Small intestine (tissue), 7 donors: ENCODE results near the gene PFAS. TPM values are rescaled to one million over a fixed set of nuclear protein-coding genes. Genes with fewer than 3 reads are reported as not detected.

Experiments
- DNase-seq, 2 donors: peaks; one replicate each; pipeline versions ENCODE4 v3.0.0 to v3.0.0-alpha.2; 2013
- FAIRE-seq: peaks from 2 replicates; lab custom pipeline; 2012; peaks lifted over from hg19 to GRCh38; lab: Jason Lieb, UNC
- H3K27ac ChIP-seq, 3 donors: one replicate each; pipeline ENCODE4 v1.5.1; 2013; ENCODE audit warnings: low read length in 2 of 3, mild to moderate bottlenecking in 2 of 3, control low read depth in 1 of 3, inconsistent platforms in 1 of 3, low read depth in 1 of 3, moderate library complexity in 1 of 3
- H3K27me3 ChIP-seq, 3 donors: one replicate each; pipeline ENCODE4 v1.6.1; 2013; ENCODE audit warnings: low read length in 3 of 3, inconsistent platforms in 1 of 3; ENCODE audit not compliant: control insufficient read depth in 3 of 3, insufficient read depth in 3 of 3
- H3K36me3 ChIP-seq, 3 donors: one replicate each; pipeline ENCODE4 v1.6.1; 2013; ENCODE audit warnings: low read length in 3 of 3, inconsistent platforms in 1 of 3, low read depth in 1 of 3, mild to moderate bottlenecking in 1 of 3, moderate library complexity in 1 of 3; ENCODE audit not compliant: control insufficient read depth in 3 of 3, insufficient read depth in 2 of 3
- H3K4me1 ChIP-seq, 3 donors: one replicate each; pipeline ENCODE4 v1.6.1; 2013; ENCODE audit warnings: low read length in 2 of 3, inconsistent platforms in 1 of 3, low read depth in 1 of 3, mild to moderate bottlenecking in 1 of 3, moderate library complexity in 1 of 3; ENCODE audit not compliant: control insufficient read depth in 3 of 3, insufficient read depth in 2 of 3
- H3K4me3 ChIP-seq, 3 donors: one replicate each; pipeline ENCODE4 v1.5.1; 2013; ENCODE audit warnings: low read length in 3 of 3, control low read depth in 1 of 3, inconsistent platforms in 1 of 3, low read depth in 1 of 3, mild to moderate bottlenecking in 1 of 3, moderate library complexity in 1 of 3
- H3K9me3 ChIP-seq, 2 donors: one replicate each; pipeline ENCODE4 v1.6.1; 2013; ENCODE audit warnings: low read depth in 1 of 2, low read length in 1 of 2; ENCODE audit not compliant: control insufficient read depth in 2 of 2, insufficient read depth in 1 of 2
- WGBS, 3 donors: extraction: QIAGEN DNeasy Blood & Tissue Kit; methylation state at CpG; one replicate each; pipeline ENCODE4 v1.1.7; 2013; 5-methylcytosine and 5-hydroxymethylcytosine counted together
- polyA plus RNA-seq, 4 donors: library from polyadenylated mRNA; stranded (reverse) in 3 of 4; unstranded in 1 of 4; fragments of 200-250 nt in 3 of 4; fragments of 120-200 nt in 1 of 4; gene quantifications; one replicate each; pipeline versions ENCODE4 v1.2.1 to v1.2.3, GENCODE V29; 2013
- donor health status: healthy with polysubstance abuse.
- donor health status: control.
- donor health status: control.
- donor health status: Bipolar disorder and iron deficiency.
- donor health status: healthy.

PFAS gene
- polyA plus RNA-seq, 4 donors, result 6.9 to 21.4 (median 13.6) TPM

- FAIRE-seq (no peak), DNase-seq (peak; percentile 79 to 80)
- no peak overlapping the region for H3K4me3 ChIP-seq
- H3K36me3 ChIP-seq, result no peaks in the 10 kb centered on the region
- H3K9me3 ChIP-seq, result no peaks in the 10 kb centered on the region
- no peak overlapping the region for H3K27ac ChIP-seq
- H3K27me3 ChIP-seq, result peaks cover 0 to 3% (median 0%) of the 10 kb centered on the region in 3 donors
- no peaks in the 10 kb centered on the region for H3K4me1 ChIP-seq
- WGBS, 3 donors, result 12 to 14% (median 12%) methylated on average over 7 to 8 of the region's 8 CpGs
These were observed 51.6 kb downstream of the PFAS start for GRCh38 chr17:8300627-8301242.

GRCh38 chr17:8310601-8311123 is 61.6 kb downstream of the PFAS start:
- peak overlapping the region in 1 of 3 donors; percentile 84 for H3K27ac ChIP-seq
- FAIRE-seq, result no peak
- H3K27me3 ChIP-seq, result peaks cover 6 to 60% (median 14%) of the 10 kb centered on the region in 3 donors

GRCh38 chr17:8311131-8311790 is 62.2 kb downstream of the PFAS start:
- WGBS, 3 donors, result 73 to 86% (median 75%) methylated on average over 22 to 25 of the region's 25 CpGs
- H3K4me3 ChIP-seq, result peak overlapping the region in 1 of 3 donors; percentile 10
- peak overlapping the region in 1 of 3 donors; percentile 84 for H3K27ac ChIP-seq
- FAIRE-seq (no peak), DNase-seq (no peak)
- H3K27me3 ChIP-seq, result peaks cover 6 to 66% (median 20%) of the 10 kb centered on the region in 3 donors
- H3K9me3 ChIP-seq, result peaks cover 0 to 2% of the 10 kb centered on the region in 2 donors
- peaks cover 0 to 2% (median 0%) of the 10 kb centered on the region in 3 donors for H3K36me3 ChIP-seq
- H3K4me1 ChIP-seq, result peaks cover 0 to 14% (median 0%) of the 10 kb centered on the region in 3 donors

More at GRCh38 chr17:8310601-8311123, 61.6 kb downstream of the PFAS start:
- Histone ChIP-seq H3K4me1 (peaks cover 0 to 11% (median 0%) of the 10 kb centered on the region in 3 donors), H3K9me3 (peaks cover 0 to 2% of the 10 kb centered on the region in 2 donors), H3K4me3 (peak overlapping the region in 1 of 3 donors; percentile 10), H3K36me3 (no peaks in the 10 kb centered on the region)
- 42 to 47% (median 45%) methylated on average over 10 of the region's 10 CpGs for WGBS, 3 donors
- DNase-seq, result no peak

- 66 to 77% (median 69%) methylated on average over 13 of the region's 13 CpGs for WGBS, 3 donors
- Histone ChIP-seq H3K36me3 (peaks cover 0 to 2% (median 0%) of the 10 kb centered on the region in 3 donors), H3K9me3 (peaks cover 0 to 2% of the 10 kb centered on the region in 2 donors), H3K27me3 (peaks cover 6 to 75% (median 20%) of the 10 kb centered on the region in 3 donors), H3K4me3 (no peak overlapping the region), H3K27ac (no peak overlapping the region), H3K4me1 (peaks cover 0 to 14% (median 0%) of the 10 kb centered on the region in 3 donors)
- DNase-seq (no peak), FAIRE-seq (no peak)
These were observed 63.2 kb downstream of the PFAS start for GRCh38 chr17:8312251-8312650.

- Histone ChIP-seq H3K4me3 (no peak overlapping the region), H3K9me3 (peaks cover 0 to 2% of the 10 kb centered on the region in 2 donors), H3K4me1 (peaks cover 0 to 14% (median 0%) of the 10 kb centered on the region in 3 donors), H3K36me3 (peaks cover 0 to 2% (median 0%) of the 10 kb centered on the region in 3 donors), H3K27me3 (peaks cover 6 to 76% (median 20%) of the 10 kb centered on the region in 3 donors), H3K27ac (no peak overlapping the region)
- WGBS, 3 donors, result 53 to 66% (median 63%) methylated on average over 16 of the region's 16 CpGs
- DNase-seq (no peak), FAIRE-seq (no peak)
These were observed 63.9 kb downstream of the PFAS start for GRCh38 chr17:8312726-8313600.

GRCh38 chr17:8314797-8315763 is 66.0 kb downstream of the PFAS start:
- Histone ChIP-seq H3K4me1 (peaks cover 0 to 14% (median 0%) of the 10 kb centered on the region in 3 donors), H3K27me3 (peaks cover 6 to 80% (median 20%) of the 10 kb centered on the region in 3 donors), H3K27ac (no peak overlapping the region), H3K9me3 (peaks cover 0 to 2% of the 10 kb centered on the region in 2 donors), H3K4me3 (no peak overlapping the region), H3K36me3 (peaks cover 0 to 2% (median 0%) of the 10 kb centered on the region in 3 donors)
- 9 to 23% (median 21%) methylated on average over 26 to 29 of the region's 29 CpGs for WGBS, 3 donors
- DNase-seq (no peak), FAIRE-seq (no peak)

GRCh38 chr17:8315764-8316217 is 66.7 kb downstream of the PFAS start:
- peaks cover 0 to 2% of the 10 kb centered on the region in 2 donors for H3K9me3 ChIP-seq
- DNase-seq (peak in 1 of 2 donors; percentile 16), FAIRE-seq (no peak)
- H3K36me3 ChIP-seq, result peaks cover 0 to 2% (median 0%) of the 10 kb centered on the region in 3 donors
- no peak overlapping the region for H3K27ac ChIP-seq
- peaks cover 6 to 73% (median 20%) of the 10 kb centered on the region in 3 donors for H3K27me3 ChIP-seq
- WGBS, 3 donors, result 23 to 40% (median 40%) methylated on average over 22 to 26 of the region's 26 CpGs
- no peak overlapping the region for H3K4me3 ChIP-seq
- H3K4me1 ChIP-seq, result peaks cover 0 to 14% (median 0%) of the 10 kb centered on the region in 3 donors
